Activated naive CD8-positive, alpha-beta T cell treated with anti-CD3 and anti-CD28 coated beads, Interleukin-2, amount 50 U/mL, for 24 hours (primary cell): ENCODE results near the gene DNER.
"Not testable (repeated sequence)": the region's sequence is repeated elsewhere in the genome, so short reads cannot be mapped to it uniquely, and the experiment has no call there.

Experiments used
- ATAC-seq: fragments of 150-1000 bp; cut with Tn5 transposase; one replicate; pipeline ENCODE4 v1.10.0; 2021
- DNase-seq: peaks from one replicate; pipeline ENCODE4 v3.0.0; 2021
- H3K27ac Mint-ChIP-seq: one replicate; pipeline ENCODE4 v1.8.0; 2021; ENCODE audit warnings: mild to moderate bottlenecking, mixed read lengths
- H3K27me3 Mint-ChIP-seq: one replicate; pipeline ENCODE4 v1.8.0; 2021; ENCODE audit warnings: mixed read lengths
- H3K36me3 Mint-ChIP-seq: one replicate; pipeline ENCODE4 v1.8.0; 2021; ENCODE audit warnings: low read depth, mixed read lengths
- H3K4me1 Mint-ChIP-seq: one replicate; pipeline ENCODE4 v1.8.0; 2021; ENCODE audit warnings: mixed read lengths
- H3K4me3 Mint-ChIP-seq: one replicate; pipeline ENCODE4 v1.8.0; 2021; ENCODE audit warnings: mild to moderate bottlenecking, moderate library complexity, mixed read lengths
- H3K9me3 Mint-ChIP-seq: one replicate; pipeline ENCODE4 v1.8.0; 2021; ENCODE audit warnings: mixed read lengths

The DNER gene, protein sequence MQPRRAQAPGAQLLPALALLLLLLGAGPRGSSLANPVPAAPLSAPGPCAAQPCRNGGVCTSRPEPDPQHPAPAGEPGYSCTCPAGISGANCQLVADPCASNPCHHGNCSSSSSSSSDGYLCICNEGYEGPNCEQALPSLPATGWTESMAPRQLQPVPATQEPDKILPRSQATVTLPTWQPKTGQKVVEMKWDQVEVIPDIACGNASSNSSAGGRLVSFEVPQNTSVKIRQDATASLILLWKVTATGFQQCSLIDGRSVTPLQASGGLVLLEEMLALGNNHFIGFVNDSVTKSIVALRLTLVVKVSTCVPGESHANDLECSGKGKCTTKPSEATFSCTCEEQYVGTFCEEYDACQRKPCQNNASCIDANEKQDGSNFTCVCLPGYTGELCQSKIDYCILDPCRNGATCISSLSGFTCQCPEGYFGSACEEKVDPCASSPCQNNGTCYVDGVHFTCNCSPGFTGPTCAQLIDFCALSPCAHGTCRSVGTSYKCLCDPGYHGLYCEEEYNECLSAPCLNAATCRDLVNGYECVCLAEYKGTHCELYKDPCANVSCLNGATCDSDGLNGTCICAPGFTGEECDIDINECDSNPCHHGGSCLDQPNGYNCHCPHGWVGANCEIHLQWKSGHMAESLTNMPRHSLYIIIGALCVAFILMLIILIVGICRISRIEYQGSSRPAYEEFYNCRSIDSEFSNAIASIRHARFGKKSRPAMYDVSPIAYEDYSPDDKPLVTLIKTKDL

DNA sequence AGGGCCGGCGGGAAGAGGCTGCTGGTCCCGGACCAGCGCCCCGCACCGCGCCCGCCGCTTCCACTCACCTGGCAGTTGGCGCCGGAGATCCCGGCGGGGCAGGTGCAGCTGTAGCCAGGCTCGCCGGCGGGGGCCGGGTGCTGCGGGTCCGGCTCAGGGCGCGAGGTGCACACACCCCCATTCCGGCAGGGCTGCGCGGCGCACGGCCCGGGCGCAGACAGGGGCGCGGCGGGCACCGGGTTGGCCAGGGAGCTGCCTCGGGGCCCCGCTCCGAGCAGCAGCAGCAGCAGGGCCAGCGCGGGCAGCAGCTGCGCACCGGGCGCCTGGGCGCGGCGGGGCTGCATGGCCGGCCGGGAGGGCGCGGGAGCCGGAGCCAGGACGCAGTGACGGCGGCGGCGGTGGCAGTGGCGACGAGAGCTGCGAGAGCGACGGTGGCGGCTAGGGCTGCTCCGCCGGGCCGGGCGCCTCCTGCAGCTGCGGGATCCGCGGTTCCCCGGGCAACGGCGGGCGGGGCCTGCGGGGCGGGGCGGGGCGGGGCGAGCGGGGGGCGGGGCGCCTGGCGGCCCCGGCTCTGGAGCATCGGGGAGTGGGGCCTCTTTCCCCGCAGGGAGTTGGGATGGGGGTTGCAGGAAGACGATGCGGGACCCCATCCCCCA, at the start of gene DNER:
Gene DNER, minus strand, starts transcription at position 476 of the 656 bp plus-strand sequence. Its CDS starts 132 bp downstream, at position 344.
- H3K27ac Mint-ChIP-seq, result no peak within 1 kb of the TSS
- H3K4me3 Mint-ChIP-seq, result peak within 1 kb of the TSS; percentile 40
- H3K4me1 Mint-ChIP-seq, result peaks cover 15% of the 10 kb centered on the region
- DNase-seq, result peak; percentile 59
- H3K27me3 Mint-ChIP-seq, result peaks cover 70% of the 10 kb centered on the region
- no peaks in the 10 kb centered on the region for H3K36me3 Mint-ChIP-seq
- ATAC-seq, result peak; percentile 63
- no peaks in the 10 kb centered on the region for H3K9me3 Mint-ChIP-seq

GRCh38 chr2:229761663-229762062, 47.3 kb upstream of the DNER start:
- Mint-ChIP-seq H3K4me1 (no peaks in the 10 kb centered on the region), H3K36me3 (peaks cover 23% of the 10 kb centered on the region), H3K4me3 (no peak overlapping the region), H3K9me3 (no peaks in the 10 kb centered on the region), H3K27me3 (no peaks in the 10 kb centered on the region), H3K27ac (no peak overlapping the region)
- ATAC-seq (no peak), DNase-seq (no peak)

- not testable (repeated sequence) for H3K9me3 Mint-ChIP-seq, H3K4me3 Mint-ChIP-seq, H3K27ac Mint-ChIP-seq, H3K27me3 Mint-ChIP-seq, H3K4me1 Mint-ChIP-seq, ATAC-seq, DNase-seq, H3K36me3 Mint-ChIP-seq
Observed at GRCh38 chr2:229757462-229757861, 43.1 kb upstream of the DNER start.

DNA sequence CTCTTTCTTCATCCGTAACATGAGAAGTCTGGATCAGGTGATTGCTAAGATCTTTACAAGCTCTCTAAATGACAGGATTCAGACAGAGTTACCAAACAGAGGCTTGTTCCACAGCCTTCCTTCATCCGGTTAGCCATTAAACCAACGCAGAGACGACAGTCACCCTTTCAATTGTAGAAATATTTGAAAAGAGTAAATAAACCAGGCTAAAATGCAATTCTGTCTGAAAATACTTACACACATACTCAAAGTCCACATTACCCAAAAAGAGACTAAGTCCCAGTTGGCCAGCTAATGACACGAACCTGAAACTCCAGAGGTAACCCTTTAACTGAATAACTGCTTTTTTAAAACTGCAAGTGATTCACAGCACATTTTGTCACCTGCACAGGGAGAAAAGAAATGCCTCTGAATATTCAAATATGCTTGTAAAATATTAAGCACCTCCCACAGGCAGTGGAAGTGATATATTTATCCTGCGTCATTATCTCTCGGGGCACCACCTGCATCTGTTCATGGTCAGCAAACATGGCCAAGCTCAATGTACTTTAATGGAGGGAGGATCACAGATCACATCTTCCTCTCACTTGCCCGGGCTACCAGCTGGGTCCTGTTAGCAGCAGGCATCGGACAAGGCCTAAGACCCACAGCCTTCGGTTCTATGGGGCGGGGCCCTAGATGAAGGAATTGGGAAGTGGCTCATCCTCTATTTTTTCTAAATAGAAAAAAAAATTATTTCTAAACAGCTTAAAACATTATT, 38.8 kb upstream of the DNER start:
- no peaks in the 10 kb centered on the region for H3K9me3 Mint-ChIP-seq
- H3K4me3 Mint-ChIP-seq, result no peak overlapping the region

DNA sequence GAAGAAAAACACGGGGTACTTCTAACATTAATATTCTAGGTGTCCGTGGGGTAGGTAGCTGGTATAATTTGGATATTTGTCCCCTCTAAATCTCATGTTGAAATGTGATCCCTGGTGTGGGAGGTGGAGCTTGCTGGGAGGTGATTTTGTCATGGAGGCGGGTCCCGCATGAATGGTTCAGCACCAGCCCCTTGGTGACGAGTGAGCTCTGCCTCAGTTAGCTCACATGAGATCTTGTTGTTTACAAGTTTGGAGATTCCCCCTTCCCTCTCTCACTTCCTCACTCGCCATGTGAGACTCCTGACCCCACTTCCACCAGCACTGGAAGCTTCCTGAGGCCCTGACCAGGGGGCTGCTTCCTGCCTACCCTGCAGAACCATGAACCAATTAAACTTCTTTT, 35.4 kb upstream of the DNER start:
- Mint-ChIP-seq H3K4me3 (no peak overlapping the region), H3K36me3 (no peaks in the 10 kb centered on the region), H3K4me1 (no peaks in the 10 kb centered on the region), H3K9me3 (no peaks in the 10 kb centered on the region), H3K27me3 (no peaks in the 10 kb centered on the region), H3K27ac (no peak overlapping the region)
- no peak for DNase-seq
- no peak for ATAC-seq

More for the DNA sequence above, 38.8 kb upstream of the DNER start:
- Mint-ChIP-seq H3K27me3 (no peaks in the 10 kb centered on the region), H3K36me3 (no peaks in the 10 kb centered on the region), H3K27ac (no peak overlapping the region), H3K4me1 (no peaks in the 10 kb centered on the region)
- ATAC-seq, result no peak
- DNase-seq, result no peak

DNA sequence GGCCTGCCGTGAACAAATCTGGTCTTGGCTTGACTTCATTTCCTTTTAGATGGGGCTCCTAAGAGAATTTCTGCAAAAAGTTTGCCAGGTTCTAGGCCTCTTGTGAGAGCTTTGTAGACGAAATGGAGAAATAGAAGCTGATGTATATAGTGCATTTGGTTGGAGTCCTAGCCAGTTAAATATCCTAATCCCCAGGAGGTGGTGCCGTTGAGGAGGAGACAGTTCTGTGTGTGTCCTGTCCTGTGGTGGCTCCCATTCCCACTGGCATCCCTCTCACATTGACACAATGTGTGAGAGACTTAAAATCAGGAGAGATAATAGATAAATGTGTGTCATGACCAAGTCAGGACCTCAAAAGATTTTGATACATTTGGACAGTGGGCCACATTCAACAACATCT, 34.6 kb upstream of the DNER start:
- Mint-ChIP-seq H3K9me3 (no peaks in the 10 kb centered on the region), H3K4me1 (no peaks in the 10 kb centered on the region), H3K27me3 (no peaks in the 10 kb centered on the region), H3K36me3 (no peaks in the 10 kb centered on the region), H3K4me3 (no peak overlapping the region), H3K27ac (no peak overlapping the region)
- DNase-seq (no peak), ATAC-seq (no peak)

GRCh38 chr2:229742691-229743090, 28.3 kb upstream of the DNER start:
- not testable (repeated sequence) for H3K27me3 Mint-ChIP-seq, H3K36me3 Mint-ChIP-seq

DNA sequence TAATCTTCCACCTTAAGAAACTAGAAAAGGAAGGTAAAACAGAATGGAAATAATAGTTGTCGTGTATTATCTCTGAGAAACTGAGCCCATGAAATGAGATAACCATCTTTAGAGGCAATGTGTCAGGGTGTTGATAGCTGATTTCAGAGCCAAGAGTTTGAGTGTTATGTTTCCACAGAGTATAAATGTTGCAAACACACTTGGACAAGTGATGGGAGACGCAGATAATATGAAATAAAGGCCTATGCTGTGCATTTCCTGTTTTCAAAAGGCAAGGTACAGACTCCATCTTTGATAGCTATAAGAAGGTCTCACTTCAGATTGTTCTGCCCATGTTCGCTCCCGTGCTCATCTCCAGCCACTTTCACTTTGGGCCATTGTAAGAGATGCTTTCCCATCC, 25.9 kb upstream of the DNER start:
- H3K36me3 Mint-ChIP-seq, result peaks cover 3% of the 10 kb centered on the region
- no peak for ATAC-seq
- H3K27ac Mint-ChIP-seq, result no peak overlapping the region
- no peak for DNase-seq
- peaks cover 32% of the 10 kb centered on the region for H3K9me3 Mint-ChIP-seq
- H3K4me3 Mint-ChIP-seq, result no peak overlapping the region
- no peaks in the 10 kb centered on the region for H3K27me3 Mint-ChIP-seq
- no peaks in the 10 kb centered on the region for H3K4me1 Mint-ChIP-seq

More at GRCh38 chr2:229742691-229743090, 28.3 kb upstream of the DNER start:
- not testable (repeated sequence) for DNase-seq, H3K4me1 Mint-ChIP-seq, ATAC-seq, H3K4me3 Mint-ChIP-seq, H3K27ac Mint-ChIP-seq
- peaks cover 23% of the 10 kb centered on the region for H3K9me3 Mint-ChIP-seq

DNA sequence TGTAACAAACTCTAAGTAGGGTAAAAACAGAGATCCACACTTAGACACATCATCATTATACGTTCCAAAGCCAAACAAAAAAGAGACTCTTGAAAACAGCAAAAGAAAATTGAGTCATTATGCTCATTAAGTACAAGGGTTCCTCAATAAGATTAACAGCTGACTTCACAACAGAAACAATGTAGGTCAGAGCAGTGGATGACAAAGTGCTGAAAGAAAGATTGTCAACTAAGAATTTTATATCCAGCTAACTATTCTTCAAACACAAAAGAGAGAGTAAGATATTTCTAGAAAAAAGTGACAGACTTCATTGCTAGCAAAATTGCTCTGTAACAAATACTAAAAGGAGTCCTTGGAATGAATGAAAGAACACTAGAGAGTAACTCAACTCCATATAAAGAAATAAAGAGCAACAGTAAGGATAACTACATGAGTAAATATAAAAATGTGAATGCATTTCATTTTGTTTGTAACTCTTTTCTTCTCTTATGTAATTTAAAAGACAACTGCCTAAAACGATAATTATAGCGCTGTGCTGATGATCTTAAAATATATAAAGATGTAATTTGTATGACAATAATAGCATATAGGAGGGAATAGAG, 23.8 kb upstream of the DNER start:
- DNase-seq (no peak), ATAC-seq (no peak)
- H3K9me3 Mint-ChIP-seq, result peaks cover 32% of the 10 kb centered on the region
- H3K4me1 Mint-ChIP-seq, result no peaks in the 10 kb centered on the region
- no peak overlapping the region for H3K27ac Mint-ChIP-seq
- no peak overlapping the region for H3K4me3 Mint-ChIP-seq
- peaks cover 3% of the 10 kb centered on the region for H3K36me3 Mint-ChIP-seq
- no peaks in the 10 kb centered on the region for H3K27me3 Mint-ChIP-seq

- no peak for DNase-seq
- Mint-ChIP-seq H3K36me3 (peaks cover 3% of the 10 kb centered on the region), H3K4me3 (no peak overlapping the region), H3K9me3 (peaks cover 25% of the 10 kb centered on the region), H3K27me3 (no peaks in the 10 kb centered on the region), H3K4me1 (no peaks in the 10 kb centered on the region), H3K27ac (no peak overlapping the region)
- no peak for ATAC-seq
Observed at GRCh38 chr2:229734410-229734809, 20.1 kb upstream of the DNER start.

DNA sequence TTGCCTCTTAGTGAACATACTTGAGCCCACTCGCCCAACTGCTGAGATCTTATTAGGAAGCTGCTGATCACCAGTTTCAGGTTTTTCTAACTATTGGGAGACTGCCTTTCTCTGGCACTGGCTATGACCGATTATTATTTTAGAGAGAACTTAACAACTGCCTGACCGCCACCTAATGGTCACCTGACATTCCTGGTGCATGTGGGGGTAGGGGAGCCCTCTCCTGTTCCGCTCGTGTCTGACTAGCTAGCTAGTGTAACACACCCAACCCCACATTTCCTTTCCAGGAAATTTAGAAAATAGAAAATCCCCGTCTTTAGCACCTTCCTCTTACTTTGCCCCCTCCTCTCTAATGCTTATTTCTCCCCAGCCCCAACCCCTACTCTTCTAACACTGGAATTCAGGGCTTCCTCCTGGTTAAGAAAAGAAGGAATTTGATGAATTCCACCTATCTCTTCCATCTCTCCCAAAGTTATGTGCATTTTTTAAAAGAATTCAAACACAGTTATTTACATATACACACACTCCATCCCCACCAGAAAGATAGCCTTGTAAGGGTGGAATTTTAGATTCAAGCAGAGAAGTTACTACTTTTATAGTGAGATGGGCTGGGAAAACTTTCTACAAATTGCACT, 19.4 kb upstream of the DNER start:
- no peak overlapping the region for H3K4me3 Mint-ChIP-seq
- ATAC-seq, result no peak

DNA sequence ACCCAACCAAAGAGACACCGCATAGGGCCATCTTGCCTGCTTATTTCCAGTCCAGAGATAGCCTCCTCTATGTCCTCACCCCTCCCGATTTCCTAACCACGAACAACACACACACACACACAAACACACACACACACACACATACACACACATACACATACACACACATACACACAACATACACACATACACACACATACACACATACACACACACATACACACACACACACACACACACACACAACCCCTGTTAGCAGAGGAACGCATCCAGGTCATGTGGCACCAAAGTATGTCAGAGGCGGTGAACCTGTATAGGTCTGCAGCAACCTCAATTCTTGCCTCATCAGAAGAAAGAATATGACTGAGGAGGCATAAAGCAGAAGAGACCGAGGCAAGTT, 18.5 kb upstream of the DNER start:
- no peak overlapping the region for H3K27ac Mint-ChIP-seq

More for the DNA sequence above, 19.4 kb upstream of the DNER start:
- no peak for DNase-seq
- H3K27ac Mint-ChIP-seq, result no peak overlapping the region
- H3K9me3 Mint-ChIP-seq, result peaks cover 18% of the 10 kb centered on the region
- H3K27me3 Mint-ChIP-seq, result peaks cover 2% of the 10 kb centered on the region
- peaks cover 3% of the 10 kb centered on the region for H3K36me3 Mint-ChIP-seq
- no peaks in the 10 kb centered on the region for H3K4me1 Mint-ChIP-seq

DNA sequence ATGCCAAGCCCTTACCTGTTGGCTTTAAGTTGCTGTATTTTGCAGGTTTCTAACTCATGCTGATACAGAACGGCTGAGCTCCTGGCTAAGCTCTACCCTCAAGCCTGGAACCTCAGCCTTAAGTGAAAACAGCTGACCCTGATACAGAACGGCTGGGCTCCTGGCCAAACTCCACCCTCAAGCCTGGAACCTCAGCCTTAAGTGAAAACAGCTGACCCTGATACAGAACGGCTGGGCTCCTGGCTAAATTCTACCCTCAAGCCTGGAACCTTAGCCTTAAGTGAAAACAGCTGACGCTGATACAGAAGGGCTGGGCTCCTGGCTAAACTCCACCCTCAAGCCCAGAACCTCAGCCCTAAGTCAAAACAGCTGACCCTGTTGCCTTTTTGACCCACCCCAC, 17.6 kb upstream of the DNER start:
- no peak for DNase-seq
- Mint-ChIP-seq H3K36me3 (no peaks in the 10 kb centered on the region), H3K9me3 (peaks cover 2% of the 10 kb centered on the region), H3K4me1 (no peaks in the 10 kb centered on the region), H3K4me3 (no peak overlapping the region), H3K27me3 (peaks cover 2% of the 10 kb centered on the region), H3K27ac (no peak overlapping the region)
- no peak for ATAC-seq

More for the DNA sequence above, 18.5 kb upstream of the DNER start:
- peaks cover 2% of the 10 kb centered on the region for H3K27me3 Mint-ChIP-seq
- H3K9me3 Mint-ChIP-seq, result peaks cover 12% of the 10 kb centered on the region
- ATAC-seq (no peak), DNase-seq (no peak)
- H3K4me1 Mint-ChIP-seq, result no peaks in the 10 kb centered on the region
- peaks cover under 1% of the 10 kb centered on the region for H3K36me3 Mint-ChIP-seq
- H3K4me3 Mint-ChIP-seq, result no peak overlapping the region
